Ramos (cell line): ENCODE measurements around the gene ERICH6B.

ENCODE experiments used
- in situ Hi-C: fragments of 300-500 bp; cut with MboI; formaldehyde crosslinking; loops from one replicate; pipeline ENCODE4 v1.14.3; 2022; ENCODE audit warnings: low sequenced_read_pairs; ENCODE audit not compliant: unreplicated experiment

ERICH6B gene

DNA sequence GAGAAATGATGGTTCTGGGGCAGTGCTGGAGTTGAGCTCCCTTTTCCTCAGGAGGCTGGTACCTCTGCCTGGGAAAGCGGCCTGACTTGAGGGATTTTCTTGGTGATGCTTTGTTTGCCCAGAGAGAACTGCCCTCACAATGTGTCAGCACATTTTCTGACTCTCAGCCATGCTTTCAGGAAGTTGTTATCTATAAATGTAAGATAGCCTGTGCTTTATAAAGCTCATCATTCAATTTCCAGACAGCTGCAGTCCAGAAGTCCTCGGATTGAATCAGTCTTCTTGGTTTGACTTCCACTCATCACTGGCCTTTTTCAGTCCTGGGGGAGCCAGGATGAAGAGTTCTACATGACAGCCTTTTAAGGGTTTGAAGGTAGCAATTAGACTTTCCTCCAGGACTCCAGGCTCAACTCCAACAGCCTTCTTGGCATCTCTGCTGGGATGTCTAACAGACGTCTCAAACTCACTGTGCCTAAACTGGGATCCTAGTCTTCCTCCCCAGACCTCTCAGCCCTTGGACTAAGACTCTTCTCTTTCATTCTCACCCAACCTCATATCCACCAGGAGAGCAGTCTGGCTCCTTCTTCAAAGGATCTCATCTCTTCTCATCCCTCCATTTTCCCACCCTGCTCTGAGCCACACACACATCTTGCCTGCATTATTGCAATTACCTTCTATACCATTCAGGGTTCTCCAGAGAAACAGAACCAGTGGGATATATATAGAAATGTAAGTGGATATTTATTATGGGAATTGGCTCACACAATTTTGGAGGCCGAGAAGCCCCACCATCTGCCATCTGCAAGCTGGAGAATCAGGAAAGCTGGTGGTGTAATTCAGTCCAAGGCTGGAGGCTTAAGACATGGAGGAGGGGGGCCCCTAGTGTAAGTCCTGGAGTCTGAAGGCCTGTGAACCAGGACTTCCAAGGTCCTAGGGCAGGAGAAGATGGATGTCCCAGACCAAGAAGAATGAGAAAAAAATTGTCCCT lies 13.1 kb downstream of the ERICH6B start:
- in situ Hi-C loops = no loop called here

DNA sequence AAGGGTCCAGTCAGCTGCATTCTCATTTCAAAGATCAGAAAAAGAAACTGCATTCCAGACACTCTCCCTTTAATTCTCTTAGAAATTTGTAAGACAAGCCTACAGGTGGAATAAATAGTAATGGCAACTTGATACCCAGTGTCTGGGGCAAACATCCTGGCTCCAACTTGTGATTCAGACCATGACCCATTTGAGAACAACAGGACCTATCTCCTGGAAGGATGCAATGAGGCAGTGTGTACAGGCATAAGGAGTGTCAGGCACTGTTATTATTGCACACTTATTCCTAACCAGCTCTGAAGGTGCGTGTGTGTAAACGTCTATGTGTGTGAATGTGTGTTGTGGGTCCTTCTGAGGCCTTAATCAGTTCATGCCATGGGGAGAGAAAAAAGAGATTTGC lies 13.9 kb downstream of the ERICH6B start:
- in situ Hi-C loops = no loop called here

DNA sequence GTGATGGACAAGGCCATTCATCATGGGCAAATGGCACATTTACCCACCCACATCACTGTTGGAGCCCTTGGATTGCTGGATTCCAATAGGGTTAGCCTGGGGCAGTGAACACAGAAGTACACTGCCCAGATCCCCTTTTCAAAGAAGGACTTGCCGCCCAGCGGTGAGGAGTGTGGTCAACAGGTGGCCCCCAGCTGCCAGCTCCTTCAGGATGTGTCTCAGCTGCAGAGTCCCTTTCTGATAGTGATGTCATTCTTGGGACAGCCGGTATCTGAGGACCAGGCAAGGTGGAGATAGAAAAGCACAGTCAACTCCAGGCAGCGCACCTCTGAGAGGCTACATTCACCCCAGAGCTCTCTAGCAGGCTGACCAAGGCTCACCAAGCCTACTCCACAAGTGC lies 16.9 kb downstream of the ERICH6B start:
- in situ Hi-C loops = no loop called here

DNA sequence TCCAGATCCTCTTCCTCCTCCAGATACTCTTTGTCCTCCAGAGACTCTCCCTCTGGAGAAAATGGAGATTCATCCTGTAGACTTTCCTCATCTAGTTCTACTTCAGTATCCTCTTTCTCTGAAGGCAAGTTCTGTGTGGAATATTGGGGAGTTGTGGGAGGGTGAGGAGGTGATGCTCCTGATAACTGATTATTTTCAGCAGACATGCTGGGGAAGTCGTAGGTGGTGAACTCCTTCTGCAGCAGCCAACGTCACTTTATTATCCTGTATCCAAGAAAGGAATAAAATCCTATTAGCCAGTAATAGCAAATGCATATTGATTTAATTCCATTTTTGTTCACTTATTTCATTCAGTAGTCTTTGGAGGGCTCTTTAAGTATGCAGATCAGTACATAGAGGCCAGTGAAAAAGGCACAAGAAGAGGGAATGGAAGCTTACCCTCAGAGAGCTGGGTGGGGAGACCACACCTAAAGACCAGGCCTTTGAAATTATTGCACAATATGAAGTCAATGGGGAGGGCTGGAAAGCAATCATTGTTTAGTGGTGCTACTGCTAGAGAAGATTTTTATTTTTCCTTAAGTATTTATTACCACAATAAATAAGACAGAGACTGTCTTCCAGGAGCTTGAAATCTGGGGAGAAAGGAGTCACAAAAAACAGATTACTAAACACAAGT lies 18.6 kb downstream of the ERICH6B start:
- in situ Hi-C loops = no loop called here

GRCh38 chr13:45595965-45596364 lies 19.6 kb downstream of the ERICH6B start:
- in situ Hi-C loops = no loop called here

GRCh38 chr13:45594764-45595163 lies 20.8 kb downstream of the ERICH6B start:
- in situ Hi-C loops = no loop called here

DNA sequence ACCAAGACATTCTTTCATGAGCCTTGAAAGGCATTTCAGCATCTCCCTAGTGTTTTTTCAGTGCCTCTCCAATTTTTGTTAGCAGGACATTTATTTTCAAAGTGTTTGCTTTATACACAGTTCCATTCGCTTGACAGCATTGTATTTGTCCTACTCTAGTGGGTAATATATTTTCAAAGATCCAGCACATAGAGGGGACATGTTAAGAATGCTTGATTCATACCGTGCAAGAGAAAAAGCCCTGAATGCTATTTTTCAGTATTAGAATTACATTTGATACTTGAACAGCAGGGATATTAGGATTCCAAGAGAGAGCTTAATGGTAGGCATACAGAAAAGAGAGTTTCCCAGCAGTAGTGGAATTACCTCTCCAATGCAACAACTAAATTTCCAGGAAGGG lies 21.3 kb downstream of the ERICH6B start:
- in situ Hi-C loops = no loop called here

DNA sequence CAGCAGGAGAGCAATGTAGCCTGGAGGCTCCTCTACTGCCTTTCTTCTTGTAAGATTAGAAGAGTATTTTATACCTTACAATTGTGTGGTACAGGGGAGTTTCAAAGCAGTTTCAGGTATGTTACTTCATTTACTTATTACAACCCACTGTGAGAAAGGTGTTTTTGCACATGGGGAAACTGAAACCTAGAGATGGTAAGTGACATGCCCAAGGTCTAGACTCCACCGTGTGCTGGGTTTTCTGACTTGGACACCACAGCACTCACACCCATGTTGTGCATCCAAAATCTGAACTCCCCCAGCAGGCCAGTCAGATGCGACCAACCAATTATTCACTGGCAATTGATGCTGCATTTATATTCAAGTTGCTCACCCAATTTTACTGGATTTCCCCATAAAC lies 22.8 kb downstream of the ERICH6B start:
- in situ Hi-C loops = no loop called here

- in situ Hi-C loops = no loop called here
Observed at GRCh38 chr13:45590066-45590465, 25.5 kb downstream of the ERICH6B start.

DNA sequence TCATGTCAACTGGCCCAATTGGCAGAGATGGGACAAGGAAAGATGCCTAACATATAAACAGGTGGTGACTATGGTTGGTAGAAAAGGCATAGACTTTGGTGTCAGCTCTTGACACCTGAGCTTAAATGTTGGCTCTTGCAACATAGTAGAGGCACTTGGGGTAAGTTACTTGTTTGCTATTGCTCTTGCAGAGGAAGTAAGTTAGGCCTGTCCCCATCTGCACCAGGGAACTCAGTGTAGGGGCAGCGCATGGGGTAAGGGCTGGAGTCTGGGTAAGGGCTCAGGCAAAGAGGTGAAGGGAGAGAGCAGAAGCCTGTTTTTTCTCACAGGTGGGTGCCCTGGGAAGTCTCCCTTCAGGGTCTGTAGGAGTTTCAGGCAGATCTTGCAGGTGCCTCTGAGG lies 27.6 kb downstream of the ERICH6B start:
- in situ Hi-C loops = no loop called here

GRCh38 chr13:45584816-45585215 lies 30.7 kb downstream of the ERICH6B start:
- in situ Hi-C loops = no loop called here

GRCh38 chr13:45582408-45583076 lies 33.0 kb downstream of the ERICH6B start:
- in situ Hi-C loops = no loop called here

- in situ Hi-C loops = no loop called here
Observed at GRCh38 chr13:45576466-45576865, 39.1 kb downstream of the ERICH6B start.

DNA sequence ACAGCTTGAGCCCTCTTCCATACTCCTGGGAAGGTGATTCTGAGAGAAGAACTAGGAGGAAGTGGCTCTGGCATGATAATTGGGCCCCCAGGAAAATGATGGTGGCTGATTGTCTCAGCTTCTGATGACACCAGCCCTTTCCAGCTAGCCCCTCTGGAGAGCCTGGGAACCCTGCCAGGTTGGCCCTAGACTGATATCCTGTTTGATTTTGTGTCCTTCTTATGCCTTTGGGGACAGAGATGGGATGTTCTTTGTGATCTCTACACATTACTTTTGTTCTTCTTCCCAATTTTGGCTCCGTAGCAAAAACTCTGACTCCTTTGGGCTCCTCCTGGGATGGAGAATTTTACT lies 39.7 kb downstream of the ERICH6B start:
- in situ Hi-C loops = no loop called here

- in situ Hi-C loops = no loop called here
Observed at GRCh38 chr13:45575146-45575829, 40.3 kb downstream of the ERICH6B start.

DNA sequence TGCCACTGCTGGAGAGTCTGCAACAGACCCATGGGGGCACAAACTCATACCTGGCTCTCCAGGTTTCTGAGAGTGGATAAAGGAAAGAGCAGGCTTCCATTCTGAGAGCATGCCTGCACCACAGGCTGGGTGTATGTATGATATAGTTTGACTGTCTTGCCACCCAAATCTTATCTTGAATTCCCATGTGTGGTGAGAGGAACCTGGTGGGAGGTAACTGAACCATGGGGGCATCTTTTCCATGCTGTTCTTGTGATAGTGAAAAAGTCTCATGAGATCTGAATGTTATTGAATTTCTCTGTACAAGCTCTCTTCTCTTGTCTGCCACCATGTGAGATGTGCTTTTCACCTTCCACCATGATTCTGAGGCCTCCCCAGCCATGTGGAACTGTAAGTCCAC lies 50.2 kb downstream of the ERICH6B start:
- in situ Hi-C loops = no loop called here

GRCh38 chr13:45564133-45564776 lies 51.3 kb downstream of the ERICH6B start:
- in situ Hi-C loops = no loop called here

- in situ Hi-C loops = no loop called here
Observed at GRCh38 chr13:45554604-45555109, 60.9 kb downstream of the ERICH6B start.

DNA sequence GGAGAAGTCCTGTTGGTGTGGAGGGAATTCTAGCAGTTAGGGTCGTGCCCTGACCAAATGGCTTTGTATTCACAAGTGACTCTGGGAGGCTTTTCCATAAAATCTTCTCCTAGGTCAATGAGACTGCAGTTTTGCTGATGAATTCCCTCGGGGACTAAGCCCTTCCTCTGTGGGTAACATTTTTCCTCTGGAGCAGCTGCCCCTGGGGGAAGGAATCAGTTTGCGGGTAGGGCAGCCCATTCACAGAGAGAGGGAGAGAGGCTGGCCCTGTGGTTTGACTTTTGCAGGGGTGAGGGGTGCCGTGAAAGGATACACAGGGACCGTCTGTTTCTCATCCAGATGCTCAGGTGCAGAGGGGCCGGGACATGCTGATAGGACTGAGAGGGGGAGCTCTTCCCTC lies 67.3 kb downstream of the ERICH6B start:
- in situ Hi-C loops = no loop called here

- in situ Hi-C loops = no loop called here
Observed at GRCh38 chr13:45546410-45546765, 69.2 kb downstream of the ERICH6B start.
